KG1 (cell line): Measurements from ENCODE around the gene PRDM15.
"Not testable (repeated sequence)": the region's sequence is repeated elsewhere in the genome, so short reads cannot be mapped to it uniquely, and the experiment has no call there.

Experiments used
- DNase-seq: peaks from one replicate; lab custom pipeline; 2025; lab: John Stamatoyannopoulos, UW

The PRDM15 gene

GRCh38 chr21:41804381-41804780, 74.8 kb downstream of the PRDM15 start:
- DNase-seq: no peak

- DNase-seq: no peak
These were observed 75.8 kb downstream of the PRDM15 start for GRCh38 chr21:41803316-41803715.

GRCh38 chr21:41802684-41803083, 76.5 kb downstream of the PRDM15 start:
- DNase-seq: no peak

- no peak for DNase-seq
These were observed 77.0 kb downstream of the PRDM15 start for GRCh38 chr21:41802198-41802584.

- no peak for DNase-seq
These were observed 77.6 kb downstream of the PRDM15 start for GRCh38 chr21:41801321-41802197.

- no peak for DNase-seq
These were observed 78.5 kb downstream of the PRDM15 start for GRCh38 chr21:41800425-41801320.

- no peak for DNase-seq
These were observed 79.4 kb downstream of the PRDM15 start for GRCh38 chr21:41799763-41800162.

GRCh38 chr21:41798326-41798725, 80.8 kb downstream of the PRDM15 start:
- DNase-seq: no peak

- no peak for DNase-seq
These were observed 82.6 kb downstream of the PRDM15 start for GRCh38 chr21:41796476-41797080.

GRCh38 chr21:41795726-41796125, 83.4 kb downstream of the PRDM15 start:
- DNase-seq: no peak

GRCh38 chr21:41794600-41794999, 84.5 kb downstream of the PRDM15 start:
- no peak for DNase-seq

GRCh38 chr21:41792711-41793110, 86.4 kb downstream of the PRDM15 start:
- DNase-seq: no peak

- no peak for DNase-seq
These were observed 92.6 kb downstream of the PRDM15 start for GRCh38 chr21:41786509-41786987.

GRCh38 chr21:41785262-41785661, 93.9 kb downstream of the PRDM15 start:
- DNase-seq: not testable (repeated sequence)

GRCh38 chr21:41784456-41785102, 94.6 kb downstream of the PRDM15 start:
- no peak for DNase-seq

GRCh38 chr21:41783476-41784180, 95.5 kb downstream of the PRDM15 start:
- peak; percentile 84 for DNase-seq

GRCh38 chr21:41781050-41781410, 98.1 kb downstream of the PRDM15 start:
- DNase-seq: no peak

- DNase-seq: no peak
These were observed 98.7 kb downstream of the PRDM15 start for GRCh38 chr21:41780337-41781049.

GRCh38 chr21:41779659-41780058, 99.5 kb downstream of the PRDM15 start:
- no peak for DNase-seq

GRCh38 chr21:41778930-41779600, 100.1 kb downstream of the PRDM15 start:
- no peak for DNase-seq
